Smooth muscle cell (in vitro differentiated cells): ENCODE results near the gene RBM11. TPM values are rescaled to one million over a fixed set of nuclear protein-coding genes. Genes with fewer than 3 reads are reported as not detected.

Experiments
- DNase-seq: peaks from one replicate; lab custom pipeline; 2025; ENCODE audit not compliant: unreplicated experiment; lab: John Stamatoyannopoulos, UW
- H2AFZ ChIP-seq: fragments of 200-600 bp; sonication (generic); 2 replicates; pipeline ENCODE4 v1.6.0; 2016; ENCODE audit warnings: antibody characterized with exemption, low read depth, mild to moderate bottlenecking
- H3F3A ChIP-seq: fragments of 200-600 bp; sonication (generic); 2 replicates; pipeline ENCODE4 v1.6.0; 2017; ENCODE audit warnings: antibody characterized with exemption, low read depth
- H3K27ac ChIP-seq: fragments of 200-600 bp; sonication (generic); 2 replicates; pipeline ENCODE4 v1.5.1; 2016; ENCODE audit warnings: low read depth, mild to moderate bottlenecking
- H3K27me3 ChIP-seq: fragments of 200-600 bp; sonication (generic); 2 replicates; pipeline ENCODE4 v1.6.1; 2016; ENCODE audit warnings: low read depth, mild to moderate bottlenecking
- H3K36me3 ChIP-seq: fragments of 200-600 bp; sonication (generic); 2 replicates; pipeline ENCODE4 v1.5.1; 2016; ENCODE audit warnings: low read depth
- H3K4me1 ChIP-seq: fragments of 200-600 bp; sonication (generic); 2 replicates; pipeline ENCODE4 v1.5.1; 2016; ENCODE audit warnings: low read depth
- H3K4me2 ChIP-seq: fragments of 200-600 bp; sonication (generic); 2 replicates; pipeline ENCODE4 v1.6.0; 2016; ENCODE audit warnings: mild to moderate bottlenecking
- H3K4me3 ChIP-seq: fragments of 200-600 bp; sonication (generic); 2 replicates; pipeline ENCODE4 v1.5.1; 2016; ENCODE audit warnings: mild to moderate bottlenecking
- H3K79me2 ChIP-seq: fragments of 200-600 bp; sonication (generic); 2 replicates; pipeline ENCODE4 v1.6.0; 2016; ENCODE audit warnings: low read depth, mild to moderate bottlenecking
- H3K9ac ChIP-seq: fragments of 200-600 bp; sonication (generic); 2 replicates; pipeline ENCODE4 v1.6.0; 2016; ENCODE audit warnings: low read depth
- H3K9me3 ChIP-seq: fragments of 200-600 bp; sonication (generic); replicated peaks from 2 replicates; pipeline ENCODE4 v1.5.1; 2016; ENCODE audit warnings: low read depth
- H4K20me1 ChIP-seq: fragments of 200-600 bp; sonication (generic); 2 replicates; pipeline ENCODE4 v1.6.0; 2016; ENCODE audit warnings: low read depth
- WGBS: methylation state at CpG from one replicate; pipeline ENCODE4 v1.1.7; 2016; ENCODE audit warnings: low lambda C conversion rate; 5-methylcytosine and 5-hydroxymethylcytosine counted together
- polyA plus RNA-seq: library from polyadenylated mRNA; unstranded; fragments of >200 nt; fragmentation: Nextera tagmentation; extraction: Ambion mirVana; gene quantifications from 2 replicates; pipeline ENCODE4 v1.2.1, GENCODE V29; 2016
- total RNA-seq: library from RNA; depleted of rRNA; stranded (reverse); fragments of >200 nt; gene quantifications from 2 replicates; pipeline ENCODE4 v1.2.3, GENCODE V29; 2014
- TF ChIP-seq, protein P1 (sequence below): fragments of 200-600 bp; sonication (generic); IDR thresholded peaks from 2 replicates; pipeline ENCODE4 v1.5.1; 2017; ENCODE audit warnings: borderline replicate concordance, mild to moderate bottlenecking, antibody characterized with exemption; ENCODE audit not compliant: insufficient read depth, poor library complexity, severe bottlenecking

The RBM11 gene
- total and polyA plus RNA-seq, 2 experiments from 2014 or later, result 1.00 to 1.9 TPM

- no peaks in the 10 kb centered on the region for H4K20me1 ChIP-seq
- no peak overlapping the region for H3K4me3 ChIP-seq
- H3K9me3 ChIP-seq, result no peaks in the 10 kb centered on the region
- no peak for DNase-seq
- no peak overlapping the region for H3K4me2 ChIP-seq
- no peak overlapping the region for H3K27ac ChIP-seq
- H3K4me1 ChIP-seq, result no peaks in the 10 kb centered on the region
- no peaks in the 10 kb centered on the region for H3K79me2 ChIP-seq
- H3F3A ChIP-seq, result no peaks in the 10 kb centered on the region
- no peak overlapping the region for H2AFZ ChIP-seq
- no peaks in the 10 kb centered on the region for H3K27me3 ChIP-seq
- no peaks in the 10 kb centered on the region for H3K36me3 ChIP-seq
- 70% methylated on average over 2 of the region's 2 CpGs for WGBS
- TF ChIP-seq, protein P1, sequence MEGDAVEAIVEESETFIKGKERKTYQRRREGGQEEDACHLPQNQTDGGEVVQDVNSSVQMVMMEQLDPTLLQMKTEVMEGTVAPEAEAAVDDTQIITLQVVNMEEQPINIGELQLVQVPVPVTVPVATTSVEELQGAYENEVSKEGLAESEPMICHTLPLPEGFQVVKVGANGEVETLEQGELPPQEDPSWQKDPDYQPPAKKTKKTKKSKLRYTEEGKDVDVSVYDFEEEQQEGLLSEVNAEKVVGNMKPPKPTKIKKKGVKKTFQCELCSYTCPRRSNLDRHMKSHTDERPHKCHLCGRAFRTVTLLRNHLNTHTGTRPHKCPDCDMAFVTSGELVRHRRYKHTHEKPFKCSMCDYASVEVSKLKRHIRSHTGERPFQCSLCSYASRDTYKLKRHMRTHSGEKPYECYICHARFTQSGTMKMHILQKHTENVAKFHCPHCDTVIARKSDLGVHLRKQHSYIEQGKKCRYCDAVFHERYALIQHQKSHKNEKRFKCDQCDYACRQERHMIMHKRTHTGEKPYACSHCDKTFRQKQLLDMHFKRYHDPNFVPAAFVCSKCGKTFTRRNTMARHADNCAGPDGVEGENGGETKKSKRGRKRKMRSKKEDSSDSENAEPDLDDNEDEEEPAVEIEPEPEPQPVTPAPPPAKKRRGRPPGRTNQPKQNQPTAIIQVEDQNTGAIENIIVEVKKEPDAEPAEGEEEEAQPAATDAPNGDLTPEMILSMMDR, result no peak
- H3K9ac ChIP-seq, result no peak overlapping the region
Measured at GRCh38 chr21:14243874-14244273, 27.9 kb downstream of the RBM11 start.

DNA sequence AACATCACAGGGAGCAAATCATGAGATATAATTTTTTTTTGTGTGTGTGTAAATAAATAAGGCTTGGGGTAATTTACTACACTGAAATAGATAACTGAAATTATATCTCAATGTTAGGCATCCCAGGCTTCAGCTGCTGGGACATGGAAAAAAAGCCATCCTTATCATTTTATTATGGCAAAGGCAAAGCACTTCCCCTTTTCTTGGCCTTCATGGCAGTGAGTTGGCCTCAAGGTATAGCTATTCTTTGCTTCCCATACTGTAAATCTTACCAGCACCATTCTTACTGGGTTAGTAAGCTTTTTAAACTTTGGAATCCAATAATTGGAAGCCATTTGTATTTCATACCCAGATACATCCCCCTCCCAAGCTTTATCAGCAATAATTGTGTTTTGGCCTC lies 29.0 kb downstream of the RBM11 start:
- H3K4me2 ChIP-seq, result no peak overlapping the region
- no peak overlapping the region for H3K27ac ChIP-seq
- H3K27me3 ChIP-seq, result no peaks in the 10 kb centered on the region
- H2AFZ ChIP-seq, result no peak overlapping the region
- no peaks in the 10 kb centered on the region for H3K36me3 ChIP-seq
- no peak overlapping the region for H3K9ac ChIP-seq
- no peak overlapping the region for H3K4me3 ChIP-seq
- no peaks in the 10 kb centered on the region for H4K20me1 ChIP-seq
- no peak for DNase-seq
- H3K79me2 ChIP-seq, result no peaks in the 10 kb centered on the region
- no peaks in the 10 kb centered on the region for H3K4me1 ChIP-seq
- H3K9me3 ChIP-seq, result no peaks in the 10 kb centered on the region
- TF ChIP-seq, protein P1, result no peak
- no peaks in the 10 kb centered on the region for H3F3A ChIP-seq

DNA sequence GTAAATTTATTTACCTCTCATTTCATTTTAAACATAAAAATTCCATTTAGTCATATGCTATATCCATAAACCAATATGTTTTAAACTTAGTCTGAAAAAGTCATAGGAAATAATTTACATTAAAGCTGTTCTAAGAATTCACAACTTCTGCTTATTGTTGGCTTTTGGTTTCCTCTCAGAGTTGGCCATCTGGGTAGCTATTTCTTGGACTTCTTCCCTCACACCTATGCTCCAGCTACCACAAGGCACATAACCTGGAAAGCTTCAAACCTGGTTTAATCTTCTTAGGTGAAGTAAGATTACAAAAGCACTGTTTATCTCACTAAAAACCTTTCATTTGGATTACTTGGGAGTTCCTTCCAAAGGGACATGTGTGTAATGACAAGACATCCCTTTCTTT lies 29.8 kb downstream of the RBM11 start:
- H3K27me3 ChIP-seq, result no peaks in the 10 kb centered on the region
- no peak overlapping the region for H3K4me2 ChIP-seq
- H4K20me1 ChIP-seq, result no peaks in the 10 kb centered on the region
- DNase-seq, result no peak
- H3K27ac ChIP-seq, result no peak overlapping the region
- H3K9me3 ChIP-seq, result no peaks in the 10 kb centered on the region
- no peak overlapping the region for H3K4me3 ChIP-seq
- no peaks in the 10 kb centered on the region for H3F3A ChIP-seq
- no peaks in the 10 kb centered on the region for H3K36me3 ChIP-seq
- H3K9ac ChIP-seq, result no peak overlapping the region
- H3K4me1 ChIP-seq, result no peaks in the 10 kb centered on the region
- no peak overlapping the region for H2AFZ ChIP-seq
- TF ChIP-seq, protein P1, result no peak
- no peaks in the 10 kb centered on the region for H3K79me2 ChIP-seq

GRCh38 chr21:14251336-14251735 lies 35.4 kb downstream of the RBM11 start:
- no peak overlapping the region for H3K9ac ChIP-seq
- no peak overlapping the region for H3K4me2 ChIP-seq
- H3K79me2 ChIP-seq, result no peaks in the 10 kb centered on the region
- no peaks in the 10 kb centered on the region for H3K27me3 ChIP-seq
- H3K27ac ChIP-seq, result no peak overlapping the region
- no peak overlapping the region for H2AFZ ChIP-seq
- H4K20me1 ChIP-seq, result no peaks in the 10 kb centered on the region
- no peak for DNase-seq
- no peaks in the 10 kb centered on the region for H3F3A ChIP-seq
- TF ChIP-seq, protein P1, result no peak
- no peaks in the 10 kb centered on the region for H3K36me3 ChIP-seq
- no peaks in the 10 kb centered on the region for H3K9me3 ChIP-seq
- WGBS, result 55% methylated on average over 1 of the region's 1 CpG
- H3K4me1 ChIP-seq, result no peaks in the 10 kb centered on the region
- no peak overlapping the region for H3K4me3 ChIP-seq
